ENCODE measurements around the gene WWTR1. TPM values are rescaled to one million over a fixed set of nuclear protein-coding genes. Genes with fewer than 3 reads are reported as not detected.

Gene WWTR1
- total and polyA plus RNA-seq, 2 experiments from 2014 or later, result 25.1 to 26.2 TPM

DNA sequence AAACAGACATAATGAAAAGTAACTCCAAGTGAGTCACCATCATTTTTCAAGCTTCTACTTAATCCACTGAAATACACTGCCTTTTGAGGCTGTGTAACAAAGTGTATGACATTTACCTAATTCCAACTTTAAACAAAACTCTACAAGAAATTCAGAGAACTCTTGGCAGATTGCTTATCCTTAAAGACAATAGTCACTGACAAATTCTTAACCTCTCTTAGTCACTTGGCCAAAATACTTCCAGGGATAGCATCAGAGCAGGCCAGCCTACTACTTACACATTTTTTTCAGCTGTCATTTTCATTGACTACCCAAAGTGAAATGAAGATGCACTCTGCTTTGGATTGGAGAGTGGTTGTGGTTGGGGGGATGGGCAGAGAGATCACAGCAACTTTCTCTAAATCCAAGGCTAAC, 3.6 kb downstream of the WWTR1 start:
- Mint-ChIP-seq H3K27ac (no peak overlapping the region; the same call in 1 of the 2 replicates), H3K36me3 (ENCODE audit: low read depth) (peaks cover 55% of the 10 kb centered on the region), H3K4me1 (peaks cover 42% of the 10 kb centered on the region), H3K27me3 (ENCODE audit: insufficient read depth, low read depth, poor library complexity) (peaks cover 15% of the 10 kb centered on the region), H3K9me3 (no peaks in the 10 kb centered on the region), H3K4me3 (no peak overlapping the region; the same call in 2 of the 3 replicates)
- Histone ChIP-seq H3K4me2 (peak overlapping the region; percentile 60), H3F3A (replicated peaks; ENCODE audit: low read depth) (no peaks in the 10 kb centered on the region), H3K36me3 (ENCODE audit: insufficient read depth) (peaks cover 14% of the 10 kb centered on the region; the same call in 1 of the 2 replicates), H3K27ac (ENCODE audit: low read depth) (no peak overlapping the region), H3K4me3 (no peak overlapping the region), H4K20me1 (replicated peaks; ENCODE audit: insufficient read depth) (peaks cover 19% of the 10 kb centered on the region; the same call in 1 of the 2 replicates), H3K9me2 (ENCODE audit: insufficient read depth) (no peaks in the 10 kb centered on the region), H3K4me1 (ENCODE audit: insufficient read depth) (peaks cover 28% of the 10 kb centered on the region), H3K27me3 (ENCODE audit: insufficient read depth) (peaks cover 7% of the 10 kb centered on the region; the same call in 1 of the 2 replicates), H3K79me2 (replicated peaks; ENCODE audit: insufficient read depth) (peaks cover 80% of the 10 kb centered on the region), H2AFZ (no peak overlapping the region)
- TF ChIP-seq ZNF331 (CRISPR knock-in tag; IDR thresholded peaks at IDR 0.05; ENCODE audit: low read depth), result no peak
- no peak for TF ChIP-seq NANOG (IDR thresholded peaks at IDR 0.05; ENCODE audit: borderline replicate concordance)
- TF ChIP-seq, protein P1, sequence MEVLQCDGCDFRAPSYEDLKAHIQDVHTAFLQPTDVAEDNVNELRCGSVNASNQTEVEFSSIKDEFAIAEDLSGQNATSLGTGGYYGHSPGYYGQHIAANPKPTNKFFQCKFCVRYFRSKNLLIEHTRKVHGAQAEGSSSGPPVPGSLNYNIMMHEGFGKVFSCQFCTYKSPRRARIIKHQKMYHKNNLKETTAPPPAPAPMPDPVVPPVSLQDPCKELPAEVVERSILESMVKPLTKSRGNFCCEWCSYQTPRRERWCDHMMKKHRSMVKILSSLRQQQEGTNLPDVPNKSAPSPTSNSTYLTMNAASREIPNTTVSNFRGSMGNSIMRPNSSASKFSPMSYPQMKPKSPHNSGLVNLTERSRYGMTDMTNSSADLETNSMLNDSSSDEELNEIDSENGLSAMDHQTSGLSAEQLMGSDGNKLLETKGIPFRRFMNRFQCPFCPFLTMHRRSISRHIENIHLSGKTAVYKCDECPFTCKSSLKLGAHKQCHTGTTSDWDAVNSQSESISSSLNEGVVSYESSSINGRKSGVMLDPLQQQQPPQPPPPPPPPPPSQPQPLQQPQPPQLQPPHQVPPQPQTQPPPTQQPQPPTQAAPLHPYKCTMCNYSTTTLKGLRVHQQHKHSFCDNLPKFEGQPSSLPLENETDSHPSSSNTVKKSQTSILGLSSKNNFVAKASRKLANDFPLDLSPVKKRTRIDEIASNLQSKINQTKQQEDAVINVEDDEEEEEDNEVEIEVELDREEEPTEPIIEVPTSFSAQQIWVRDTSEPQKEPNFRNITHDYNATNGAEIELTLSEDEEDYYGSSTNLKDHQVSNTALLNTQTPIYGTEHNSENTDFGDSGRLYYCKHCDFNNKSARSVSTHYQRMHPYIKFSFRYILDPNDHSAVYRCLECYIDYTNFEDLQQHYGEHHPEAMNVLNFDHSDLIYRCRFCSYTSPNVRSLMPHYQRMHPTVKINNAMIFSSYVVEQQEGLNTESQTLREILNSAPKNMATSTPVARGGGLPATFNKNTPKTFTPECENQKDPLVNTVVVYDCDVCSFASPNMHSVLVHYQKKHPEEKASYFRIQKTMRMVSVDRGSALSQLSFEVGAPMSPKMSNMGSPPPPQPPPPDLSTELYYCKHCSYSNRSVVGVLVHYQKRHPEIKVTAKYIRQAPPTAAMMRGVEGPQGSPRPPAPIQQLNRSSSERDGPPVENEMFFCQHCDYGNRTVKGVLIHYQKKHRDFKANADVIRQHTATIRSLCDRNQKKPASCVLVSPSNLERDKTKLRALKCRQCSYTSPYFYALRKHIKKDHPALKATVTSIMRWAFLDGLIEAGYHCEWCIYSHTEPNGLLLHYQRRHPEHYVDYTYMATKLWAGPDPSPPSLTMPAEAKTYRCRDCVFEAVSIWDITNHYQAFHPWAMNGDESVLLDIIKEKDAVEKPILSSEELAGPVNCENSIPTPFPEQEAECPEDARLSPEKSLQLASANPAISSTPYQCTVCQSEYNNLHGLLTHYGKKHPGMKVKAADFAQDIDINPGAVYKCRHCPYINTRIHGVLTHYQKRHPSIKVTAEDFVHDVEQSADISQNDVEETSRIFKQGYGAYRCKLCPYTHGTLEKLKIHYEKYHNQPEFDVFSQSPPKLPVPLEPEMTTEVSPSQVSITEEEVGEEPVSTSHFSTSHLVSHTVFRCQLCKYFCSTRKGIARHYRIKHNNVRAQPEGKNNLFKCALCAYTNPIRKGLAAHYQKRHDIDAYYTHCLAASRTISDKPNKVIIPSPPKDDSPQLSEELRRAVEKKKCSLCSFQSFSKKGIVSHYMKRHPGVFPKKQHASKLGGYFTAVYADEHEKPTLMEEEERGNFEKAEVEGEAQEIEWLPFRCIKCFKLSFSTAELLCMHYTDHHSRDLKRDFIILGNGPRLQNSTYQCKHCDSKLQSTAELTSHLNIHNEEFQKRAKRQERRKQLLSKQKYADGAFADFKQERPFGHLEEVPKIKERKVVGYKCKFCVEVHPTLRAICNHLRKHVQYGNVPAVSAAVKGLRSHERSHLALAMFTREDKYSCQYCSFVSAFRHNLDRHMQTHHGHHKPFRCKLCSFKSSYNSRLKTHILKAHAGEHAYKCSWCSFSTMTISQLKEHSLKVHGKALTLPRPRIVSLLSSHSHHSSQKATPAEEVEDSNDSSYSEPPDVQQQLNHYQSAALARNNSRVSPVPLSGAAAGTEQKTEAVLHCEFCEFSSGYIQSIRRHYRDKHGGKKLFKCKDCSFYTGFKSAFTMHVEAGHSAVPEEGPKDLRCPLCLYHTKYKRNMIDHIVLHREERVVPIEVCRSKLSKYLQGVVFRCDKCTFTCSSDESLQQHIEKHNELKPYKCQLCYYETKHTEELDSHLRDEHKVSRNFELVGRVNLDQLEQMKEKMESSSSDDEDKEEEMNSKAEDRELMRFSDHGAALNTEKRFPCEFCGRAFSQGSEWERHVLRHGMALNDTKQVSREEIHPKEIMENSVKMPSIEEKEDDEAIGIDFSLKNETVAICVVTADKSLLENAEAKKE (CRISPR knock-in tag; IDR thresholded peaks at IDR 0.05), result no peak
- TF ChIP-seq, protein P2, sequence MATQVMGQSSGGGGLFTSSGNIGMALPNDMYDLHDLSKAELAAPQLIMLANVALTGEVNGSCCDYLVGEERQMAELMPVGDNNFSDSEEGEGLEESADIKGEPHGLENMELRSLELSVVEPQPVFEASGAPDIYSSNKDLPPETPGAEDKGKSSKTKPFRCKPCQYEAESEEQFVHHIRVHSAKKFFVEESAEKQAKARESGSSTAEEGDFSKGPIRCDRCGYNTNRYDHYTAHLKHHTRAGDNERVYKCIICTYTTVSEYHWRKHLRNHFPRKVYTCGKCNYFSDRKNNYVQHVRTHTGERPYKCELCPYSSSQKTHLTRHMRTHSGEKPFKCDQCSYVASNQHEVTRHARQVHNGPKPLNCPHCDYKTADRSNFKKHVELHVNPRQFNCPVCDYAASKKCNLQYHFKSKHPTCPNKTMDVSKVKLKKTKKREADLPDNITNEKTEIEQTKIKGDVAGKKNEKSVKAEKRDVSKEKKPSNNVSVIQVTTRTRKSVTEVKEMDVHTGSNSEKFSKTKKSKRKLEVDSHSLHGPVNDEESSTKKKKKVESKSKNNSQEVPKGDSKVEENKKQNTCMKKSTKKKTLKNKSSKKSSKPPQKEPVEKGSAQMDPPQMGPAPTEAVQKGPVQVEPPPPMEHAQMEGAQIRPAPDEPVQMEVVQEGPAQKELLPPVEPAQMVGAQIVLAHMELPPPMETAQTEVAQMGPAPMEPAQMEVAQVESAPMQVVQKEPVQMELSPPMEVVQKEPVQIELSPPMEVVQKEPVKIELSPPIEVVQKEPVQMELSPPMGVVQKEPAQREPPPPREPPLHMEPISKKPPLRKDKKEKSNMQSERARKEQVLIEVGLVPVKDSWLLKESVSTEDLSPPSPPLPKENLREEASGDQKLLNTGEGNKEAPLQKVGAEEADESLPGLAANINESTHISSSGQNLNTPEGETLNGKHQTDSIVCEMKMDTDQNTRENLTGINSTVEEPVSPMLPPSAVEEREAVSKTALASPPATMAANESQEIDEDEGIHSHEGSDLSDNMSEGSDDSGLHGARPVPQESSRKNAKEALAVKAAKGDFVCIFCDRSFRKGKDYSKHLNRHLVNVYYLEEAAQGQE (IDR thresholded peaks at IDR 0.05; ENCODE audit: unreplicated experiment), result no peak
- TF ChIP-seq EZH2phosphoT487 (IDR thresholded peaks at IDR 0.05; ENCODE audit: unreplicated experiment), result no peak
- TF ChIP-seq CTCF (conservative IDR thresholded peaks at IDR 0.05; ENCODE audit: low read depth in 2 of 2), result no peak
- no peak for TF ChIP-seq JUNB (IDR thresholded peaks at IDR 0.05; ENCODE audit: unreplicated experiment)
- no peak for TF ChIP-seq ETS1 (IDR thresholded peaks at IDR 0.05)
- no peak for TF ChIP-seq CREB1 (CRISPR knock-in tag; IDR thresholded peaks at IDR 0.05; ENCODE audit: low read depth)
- TF ChIP-seq EZH2 (IDR thresholded peaks at IDR 0.05; ENCODE audit: low read depth, unreplicated experiment), result no peak
- no peak for TF ChIP-seq STAT1 (IDR thresholded peaks at IDR 0.05; ENCODE audit: unreplicated experiment)
- no peak for TF ChIP-seq POLR2AphosphoS5 (IDR thresholded peaks at IDR 0.05; ENCODE audit: low read depth)
- no peak for TF ChIP-seq ZNF114 (CRISPR knock-in tag; IDR thresholded peaks at IDR 0.05)
- no peak for DNase-seq (ENCODE audit: low spot score)
- no peak for ATAC-seq

All from GM23338 (cell line).